Stimulated activated CD4-positive, alpha-beta T cell treated with anti-CD3 and anti-CD28 coated beads, Interleukin-2, amount 100 ng/mL, for 24 hours (primary cell): ENCODE results near the gene NIT2.
"Not testable (repeated sequence)": the region's sequence is repeated elsewhere in the genome, so short reads cannot be mapped to it uniquely, and the experiment has no call there.

ENCODE experiments used
- DNase-seq, 2 donors: peaks; one replicate each; pipeline ENCODE4 v3.0.0-alpha.2; 2020

NIT2 gene

DNA sequence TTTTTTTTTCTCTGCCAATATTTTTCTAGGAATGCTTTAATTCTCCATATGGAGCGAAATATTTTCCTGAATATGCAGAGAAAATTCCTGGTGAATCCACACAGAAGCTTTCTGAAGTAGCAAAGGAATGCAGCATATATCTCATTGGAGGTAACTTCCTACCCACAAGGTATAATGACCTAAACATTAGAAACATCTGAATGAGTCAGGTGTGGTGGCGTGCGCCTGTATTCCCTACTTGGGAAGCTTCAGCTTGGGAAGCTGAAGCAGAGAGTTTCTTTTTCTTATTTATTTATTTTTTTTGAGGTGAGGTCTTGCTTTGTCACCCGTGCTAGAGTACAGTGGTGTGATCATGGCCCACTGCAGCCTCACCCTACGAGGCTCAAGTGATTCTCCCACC lies 5.2 kb downstream of the NIT2 start:
- no peak for DNase-seq

DNA sequence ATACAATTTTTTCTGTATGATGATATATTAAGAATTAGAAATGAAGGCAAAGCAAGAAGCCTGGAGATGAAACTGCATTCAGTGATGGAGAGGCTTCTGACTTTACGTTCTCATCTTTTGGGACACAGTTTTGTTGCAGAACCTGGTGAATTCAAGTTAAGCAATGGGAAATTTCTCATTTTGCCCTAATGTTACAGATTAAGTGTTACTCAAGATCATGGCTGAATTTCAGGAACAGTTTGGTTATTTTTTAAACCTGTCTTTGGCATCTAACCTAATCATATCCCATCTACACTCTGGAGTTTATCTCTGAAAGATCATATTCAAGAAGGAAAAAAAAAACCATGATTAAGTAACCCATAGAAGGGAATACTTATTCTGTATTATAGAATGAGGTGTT lies 6.0 kb downstream of the NIT2 start:
- DNase-seq = no peak

DNA sequence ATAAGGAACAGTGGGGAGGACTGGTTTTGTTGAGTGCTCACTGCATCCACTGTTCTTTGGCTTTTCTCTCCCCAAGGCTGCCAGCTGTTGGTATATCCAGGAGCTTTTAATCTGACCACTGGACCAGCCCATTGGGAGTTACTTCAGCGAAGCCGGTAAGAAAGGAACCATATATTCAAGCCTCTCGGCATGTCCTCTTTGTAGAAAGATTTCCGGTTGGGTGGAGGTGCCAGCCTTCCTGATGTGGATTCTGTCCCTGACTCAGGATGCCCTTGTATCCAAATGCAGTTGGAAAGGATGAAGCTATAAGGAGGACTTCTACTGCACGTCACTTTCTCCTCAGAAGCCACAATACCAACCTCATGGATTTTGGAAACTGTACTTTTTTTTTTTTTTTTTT lies 14.2 kb downstream of the NIT2 start:
- no peak for DNase-seq

DNA sequence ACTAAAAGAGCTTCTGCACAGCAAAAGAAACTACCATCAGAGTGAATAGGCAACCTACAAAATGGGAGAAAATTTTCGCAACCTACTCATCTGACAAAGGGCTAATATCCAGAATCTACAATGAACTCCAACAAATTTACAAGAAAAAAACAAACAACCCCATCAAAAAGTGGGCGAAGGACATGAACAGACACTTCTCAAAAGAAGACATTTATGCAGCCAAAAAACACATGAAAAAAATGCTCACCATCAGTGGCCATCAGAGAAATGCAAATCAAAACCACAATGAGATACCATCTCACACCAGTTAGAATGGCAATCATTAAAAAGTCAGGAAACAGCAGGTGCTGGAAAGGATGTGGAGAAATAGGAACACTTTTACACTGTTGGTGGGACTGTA lies 17.2 kb downstream of the NIT2 start:
- not testable (repeated sequence) for DNase-seq

DNA sequence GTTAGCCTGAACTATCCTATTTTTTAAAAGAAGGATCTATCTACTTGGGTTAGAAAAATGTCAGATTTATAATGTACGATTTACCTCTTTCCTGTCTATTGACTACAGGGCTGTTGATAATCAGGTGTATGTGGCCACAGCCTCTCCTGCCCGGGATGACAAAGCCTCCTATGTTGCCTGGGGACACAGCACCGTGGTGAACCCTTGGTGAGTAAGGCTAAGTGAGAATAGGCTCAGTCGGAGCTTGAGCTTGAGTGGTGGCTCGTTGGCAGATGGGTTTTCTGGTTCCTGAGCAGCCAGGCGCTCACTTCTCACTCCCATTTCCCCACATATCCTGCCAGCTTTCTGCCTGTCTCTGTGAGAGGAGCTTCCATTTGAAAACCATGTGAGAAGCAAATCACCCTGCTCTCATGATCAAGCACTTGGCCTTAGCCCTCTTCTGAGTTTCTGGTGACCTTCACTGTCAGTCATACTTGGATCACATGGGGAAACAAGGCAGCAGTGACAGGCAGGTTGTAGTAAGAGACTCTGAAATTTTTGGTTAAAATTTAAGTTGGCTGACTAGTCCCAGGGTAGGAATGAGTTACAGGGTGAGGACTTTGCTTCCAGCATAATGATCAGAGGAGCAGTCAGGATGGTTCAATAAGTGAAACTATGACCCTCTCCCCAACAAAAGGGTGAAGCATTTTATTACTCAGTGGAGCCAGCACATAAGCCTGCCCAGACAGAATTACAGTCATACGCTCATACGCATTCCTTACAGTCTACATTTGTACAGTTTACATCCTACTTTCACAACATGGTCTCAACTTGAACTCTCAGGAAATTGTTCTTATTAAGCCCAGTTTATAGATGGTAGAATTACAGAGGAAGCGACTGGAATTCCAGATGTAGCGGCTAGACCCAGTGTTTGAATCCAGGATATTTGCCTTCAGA lies 18.0 kb downstream of the NIT2 start:
- DNase-seq = no peak

DNA sequence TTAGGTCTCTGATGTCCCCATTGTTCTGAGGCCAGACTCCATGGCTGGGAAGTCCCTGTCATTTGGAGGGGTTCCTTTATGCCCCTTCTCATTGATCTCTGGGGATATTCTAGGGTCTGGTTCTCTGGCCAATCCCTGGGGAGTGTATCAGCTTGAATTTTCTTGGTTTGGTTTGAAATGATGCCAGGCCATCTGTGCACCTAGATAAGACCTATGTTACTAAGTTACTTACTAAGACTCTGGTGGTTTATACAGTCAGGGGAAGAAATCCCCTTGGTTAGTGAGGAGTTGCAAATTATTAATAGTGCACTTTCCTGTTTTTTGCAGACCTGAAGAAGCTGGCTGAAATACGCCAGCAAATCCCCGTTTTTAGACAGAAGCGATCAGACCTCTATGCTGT lies 20.3 kb downstream of the NIT2 start:
- DNase-seq = no peak

DNA sequence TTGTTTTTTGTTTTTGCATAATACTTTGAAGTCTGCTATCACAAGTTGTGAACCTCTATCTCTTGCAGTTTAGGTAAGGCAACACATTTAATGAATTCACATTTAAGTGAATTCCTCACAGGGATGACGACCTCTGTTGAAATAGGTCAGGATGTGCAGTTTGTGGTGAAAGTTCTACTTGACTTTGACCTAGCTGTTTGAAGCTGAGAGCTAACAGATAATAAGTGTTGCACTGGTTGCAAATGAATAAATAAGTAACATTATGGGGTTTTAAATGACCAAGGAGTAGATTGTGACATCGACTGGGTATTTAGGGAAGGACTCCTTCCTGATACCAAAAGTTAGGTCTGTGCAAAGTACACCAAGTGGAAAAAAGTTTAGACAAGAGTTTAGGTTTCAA lies 23.9 kb downstream of the NIT2 start:
- no peak for DNase-seq

DNA sequence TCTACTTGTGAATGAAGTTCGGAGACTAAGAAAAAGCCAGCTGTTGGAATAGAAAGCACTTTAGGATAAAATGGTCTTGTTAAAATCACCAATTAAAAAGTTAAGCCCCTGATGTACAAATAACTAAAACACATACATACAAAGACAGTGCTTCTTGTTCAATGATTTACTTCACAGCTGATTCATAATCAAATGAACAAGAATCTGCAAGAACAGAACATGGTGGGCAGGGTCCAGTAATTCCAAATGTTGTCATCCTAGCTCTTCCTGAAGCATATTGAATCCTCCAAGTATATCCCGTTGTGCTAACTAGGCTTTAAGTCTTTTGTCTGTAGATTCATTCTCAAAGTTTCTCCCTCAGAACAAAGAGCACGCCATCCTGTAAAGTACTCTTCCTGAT lies 24.5 kb downstream of the NIT2 start:
- no peak for DNase-seq

DNA sequence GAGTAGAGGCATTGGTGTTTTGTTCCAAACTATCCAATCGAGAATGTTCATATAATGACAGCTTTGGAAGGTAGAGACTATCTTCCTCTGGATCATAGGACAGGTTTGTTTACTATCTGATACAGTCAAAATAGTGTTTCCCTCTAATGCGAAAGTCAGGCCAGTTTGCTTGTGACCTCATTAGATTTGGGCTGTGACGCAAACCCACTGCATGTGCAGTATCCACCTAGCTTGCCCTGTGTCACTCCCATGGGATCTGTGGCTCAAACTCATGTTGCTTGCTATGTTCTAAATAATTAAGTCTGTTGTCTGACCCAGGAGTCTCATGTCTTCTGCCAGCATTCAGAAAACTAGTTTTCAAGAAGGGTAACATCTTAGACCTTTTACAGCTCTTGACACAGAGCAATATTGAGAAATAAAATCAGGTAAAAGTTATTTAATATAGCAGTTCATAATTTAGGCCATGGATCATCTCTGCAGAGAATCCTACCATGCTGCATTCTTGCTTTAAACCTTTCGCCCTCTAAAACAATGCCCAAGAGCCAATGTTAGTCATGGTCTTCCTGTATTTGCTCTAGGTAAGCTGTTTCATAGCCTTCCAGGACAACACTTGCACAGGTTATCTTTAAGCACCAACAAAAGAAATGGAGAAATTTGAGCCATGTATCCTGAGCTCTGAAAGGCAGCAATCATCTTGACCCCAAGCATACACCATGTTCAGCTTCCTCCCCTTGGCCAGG lies 26.4 kb downstream of the NIT2 start:
- DNase-seq = no peak

DNA sequence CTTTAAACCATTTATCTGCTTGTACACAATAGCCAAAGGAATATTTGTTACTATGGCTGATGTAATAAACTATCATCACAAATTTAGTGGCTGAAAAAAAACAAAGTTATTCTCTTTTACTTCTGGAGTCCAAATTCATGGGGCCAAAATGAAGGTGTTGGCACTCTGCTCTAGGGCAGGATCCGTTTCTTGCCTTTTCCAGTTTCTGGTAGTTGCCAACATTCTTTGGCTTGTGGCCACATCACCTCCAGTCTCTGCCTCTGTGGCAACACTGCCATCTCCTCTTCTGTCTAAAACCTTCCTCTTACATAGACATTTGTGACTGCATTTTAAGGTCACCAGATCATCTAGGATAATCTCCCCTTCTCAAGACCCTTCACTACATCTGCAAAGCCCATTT lies 27.3 kb downstream of the NIT2 start:
- no peak for DNase-seq

DNA sequence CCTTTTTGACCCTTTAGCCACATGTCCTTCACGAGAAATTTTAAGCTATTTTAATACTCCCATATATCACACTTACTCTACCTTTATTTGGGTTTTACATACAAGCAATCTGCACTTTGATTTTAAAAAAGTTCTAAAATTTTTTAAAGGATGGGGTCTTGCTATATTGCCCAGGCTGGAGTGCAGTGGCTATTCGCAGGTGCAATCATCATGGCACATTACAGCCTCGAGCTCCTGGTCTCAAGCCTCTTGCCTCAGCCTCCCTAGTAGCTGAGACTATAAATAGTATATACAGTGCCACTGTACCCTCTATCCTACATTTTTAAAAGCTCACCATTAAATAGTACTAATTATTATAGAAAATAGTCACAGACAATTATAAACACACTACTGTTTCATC lies 29.9 kb downstream of the NIT2 start:
- no peak for DNase-seq

DNA sequence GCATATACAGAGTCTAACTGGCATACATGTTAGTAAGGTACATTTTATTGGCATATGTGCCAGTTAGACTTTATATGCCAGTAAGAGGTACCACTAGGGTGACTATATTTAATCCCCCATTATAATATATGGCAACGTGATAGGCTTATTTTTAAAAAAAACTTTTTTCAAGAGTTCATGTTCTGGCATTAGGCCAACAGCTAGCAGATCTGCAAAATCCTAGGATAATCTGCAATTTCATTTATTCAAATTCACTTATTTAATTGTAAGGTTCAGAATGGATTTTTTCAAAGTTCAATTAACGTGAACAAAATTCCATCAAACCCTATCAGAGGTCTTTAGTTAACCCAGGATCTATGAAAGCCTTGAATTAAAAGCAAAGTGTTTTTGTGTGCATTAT lies 31.9 kb downstream of the NIT2 start:
- no peak for DNase-seq

DNA sequence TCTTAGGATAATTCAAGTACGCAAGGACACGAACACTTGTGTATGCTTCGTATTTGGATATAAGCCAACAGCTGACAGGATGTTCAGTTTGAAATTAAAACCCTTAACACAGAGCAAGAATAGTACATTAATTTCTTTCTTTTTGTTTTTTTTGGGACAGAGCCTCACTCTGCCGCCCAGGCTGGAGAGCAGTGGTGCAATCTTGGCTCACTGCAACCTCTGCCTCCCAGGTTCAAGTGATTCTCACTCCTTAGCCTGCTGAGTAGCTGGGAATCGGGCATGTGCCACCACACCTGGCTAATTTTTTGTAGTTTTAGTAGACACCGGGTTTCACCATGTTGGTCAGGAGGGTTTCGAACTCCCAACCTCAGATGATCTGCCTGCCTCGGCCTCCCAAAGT lies 33.9 kb downstream of the NIT2 start:
- no peak for DNase-seq

DNA sequence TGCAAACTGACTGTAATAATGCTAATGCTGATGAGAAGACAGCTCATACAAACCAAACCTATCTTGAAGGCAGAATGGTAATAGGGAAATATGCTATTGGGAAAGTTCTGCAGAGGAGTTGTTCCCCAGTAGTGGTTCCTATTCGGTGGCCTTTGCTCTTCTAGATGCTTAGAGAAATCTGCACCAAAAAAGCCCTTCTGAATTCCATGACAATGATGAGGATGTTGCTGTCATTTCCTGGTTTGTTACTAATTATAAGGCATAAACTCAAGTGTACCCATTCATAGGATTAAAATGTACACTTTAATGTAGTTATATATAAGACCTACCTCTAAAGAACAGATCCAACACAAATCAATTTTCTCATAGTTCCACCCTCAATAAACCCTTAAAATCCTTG lies 36.2 kb downstream of the NIT2 start:
- no peak for DNase-seq

DNA sequence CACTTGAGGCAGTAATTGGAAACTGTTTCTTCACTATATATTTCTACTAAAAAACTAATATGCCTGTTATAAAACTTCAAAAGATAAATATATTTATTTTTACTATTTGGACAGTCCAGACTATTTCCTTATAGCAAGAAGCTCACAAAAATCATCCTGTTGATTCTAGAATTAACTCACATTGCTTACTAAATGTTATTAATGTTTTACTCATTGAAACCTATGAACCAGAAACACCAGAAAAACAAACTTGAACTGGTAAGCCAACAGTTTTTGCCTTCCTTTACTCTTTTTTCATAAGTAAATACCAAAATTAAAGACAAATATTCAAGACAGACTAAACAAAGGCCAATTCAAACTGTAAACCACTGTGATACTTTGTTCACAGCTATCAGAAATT lies 40.0 kb downstream of the NIT2 start:
- DNase-seq = no peak

DNA sequence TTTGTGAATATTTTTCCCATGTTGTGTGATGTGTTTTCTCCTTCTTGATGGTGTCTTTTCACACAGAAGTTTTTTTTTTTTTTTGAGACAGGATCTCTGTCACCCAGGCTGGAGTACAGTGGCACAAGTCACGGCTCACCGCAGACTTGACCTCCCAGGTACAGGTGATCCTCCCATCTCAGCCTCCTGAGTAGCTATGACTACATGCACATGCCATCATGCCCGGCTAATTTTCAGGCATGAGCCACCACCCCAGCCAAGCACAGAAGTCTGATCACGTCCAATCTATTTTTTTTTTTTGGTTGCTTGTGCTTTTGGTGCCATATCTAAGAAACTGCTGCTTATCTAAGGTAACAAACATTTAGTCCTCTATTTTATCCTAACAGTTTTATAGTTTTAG lies 41.7 kb downstream of the NIT2 start:
- no peak for DNase-seq

DNA sequence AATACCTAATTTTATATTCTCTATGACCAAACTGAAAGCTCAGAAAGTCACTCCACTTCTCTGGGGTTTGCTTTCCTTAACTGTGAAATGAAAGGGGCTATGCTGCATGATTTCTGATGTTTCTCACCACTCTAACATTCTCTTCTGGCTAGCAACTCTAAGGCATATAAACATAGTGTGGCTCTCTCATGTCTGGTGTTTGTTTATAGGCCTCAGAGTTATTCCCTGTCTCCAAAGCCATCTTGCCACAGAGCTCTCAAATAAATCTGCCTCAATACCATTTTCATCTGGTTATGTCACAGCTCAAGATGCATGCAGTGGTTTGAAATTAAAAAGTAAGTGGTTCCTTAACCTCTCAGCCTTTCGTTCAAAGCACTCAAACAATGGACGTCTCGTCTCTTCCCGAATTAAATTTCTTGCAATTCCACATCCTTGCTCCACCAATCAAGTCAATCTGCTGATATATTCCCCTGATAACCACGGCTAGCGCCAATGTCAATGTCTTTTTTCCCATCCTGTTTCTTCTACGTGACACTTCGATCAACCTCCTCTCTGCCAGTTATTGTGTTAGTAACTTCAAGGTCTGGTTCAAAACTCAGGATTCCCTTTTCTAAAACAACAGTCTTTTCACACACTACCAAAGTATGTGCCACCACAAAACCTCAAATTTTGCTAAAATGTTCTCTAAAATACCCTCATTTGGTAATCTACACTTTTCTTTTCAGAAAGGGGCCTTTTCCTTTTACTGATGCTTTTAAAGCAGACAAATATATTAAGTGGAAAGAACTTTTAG lies 50.4 kb downstream of the NIT2 start:
- DNase-seq = no peak

DNA sequence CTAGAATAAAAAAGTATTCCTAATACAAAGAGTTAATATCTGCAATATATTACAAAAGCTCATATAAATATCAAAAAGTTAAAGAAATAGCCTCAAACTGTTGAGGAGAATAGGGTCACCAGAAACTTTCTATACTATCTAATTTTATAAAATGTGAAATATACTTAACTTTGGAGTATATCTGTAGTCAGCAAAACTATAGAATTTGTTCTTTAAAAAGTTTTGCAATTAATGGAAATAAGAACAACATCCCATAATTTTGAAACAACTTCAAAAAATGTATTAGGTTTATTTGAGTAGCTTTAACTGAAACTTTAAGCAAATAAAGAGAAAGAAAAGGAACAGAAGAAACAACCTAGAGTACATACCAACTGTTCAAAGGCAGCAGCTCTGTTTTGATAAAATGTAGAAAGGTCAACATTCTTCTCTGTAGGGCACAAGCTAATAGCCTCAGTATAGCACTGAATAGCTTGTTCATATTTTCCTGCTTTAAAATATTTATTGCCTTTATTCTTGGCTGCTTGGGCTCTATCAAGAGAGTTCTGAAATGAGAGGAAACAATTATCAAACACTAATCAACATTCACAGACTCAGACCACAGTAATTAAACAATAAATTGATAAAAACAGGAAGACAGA lies 52.0 kb downstream of the NIT2 start:
- DNase-seq = no peak

DNA sequence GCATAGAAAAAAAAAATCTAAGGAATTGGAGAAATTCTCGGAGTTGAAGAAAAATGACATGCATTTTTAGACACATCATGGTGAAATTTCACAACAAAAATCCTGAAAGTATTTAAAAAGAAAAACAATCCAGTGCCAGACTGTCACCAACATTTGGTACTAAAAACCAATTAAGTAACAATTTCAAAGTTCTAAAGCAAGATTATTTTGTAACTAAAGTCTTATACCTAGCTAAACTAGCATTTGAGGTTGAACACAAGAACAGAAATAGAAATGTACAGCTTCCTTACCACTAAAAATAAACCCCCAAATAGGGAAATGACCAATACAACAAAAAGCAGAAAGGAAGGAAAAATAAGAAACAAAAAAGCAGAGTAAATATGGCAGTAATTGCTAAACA lies 54.5 kb downstream of the NIT2 start:
- no peak for DNase-seq

DNA sequence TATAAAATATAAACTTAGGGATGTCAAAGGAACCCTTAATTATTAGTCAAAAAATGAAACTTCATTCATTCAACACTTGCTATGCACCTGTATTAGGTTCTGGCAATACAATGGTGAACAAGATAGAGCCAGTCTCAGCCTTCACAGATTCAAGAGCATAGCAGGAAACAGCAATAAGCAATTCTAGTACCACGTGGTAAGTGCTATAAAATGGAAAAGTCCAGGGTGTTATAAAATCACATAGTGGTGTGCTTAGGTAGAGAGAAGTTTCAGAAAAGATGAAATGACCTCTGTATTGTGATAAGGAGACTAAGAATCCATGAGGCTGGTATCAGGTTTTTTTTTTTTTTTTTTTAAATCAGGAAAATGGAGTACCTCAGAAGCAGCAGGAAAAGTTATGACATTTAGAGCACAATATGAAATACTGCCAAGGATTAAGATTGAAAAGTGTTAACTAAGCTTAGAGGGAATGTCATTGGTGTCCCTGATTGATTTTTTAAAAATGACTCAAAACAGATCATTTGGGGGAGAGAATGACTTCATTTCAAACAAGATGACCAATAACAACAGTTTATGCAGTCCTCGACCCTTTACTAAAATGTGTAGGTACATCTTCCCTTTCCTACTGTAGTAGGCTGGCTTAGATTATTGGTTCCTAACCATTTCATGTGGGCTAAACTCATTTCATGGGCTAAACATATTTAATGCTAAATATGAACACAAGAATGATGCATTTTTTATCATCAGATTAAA lies 61.3 kb downstream of the NIT2 start:
- DNase-seq = no peak

DNA sequence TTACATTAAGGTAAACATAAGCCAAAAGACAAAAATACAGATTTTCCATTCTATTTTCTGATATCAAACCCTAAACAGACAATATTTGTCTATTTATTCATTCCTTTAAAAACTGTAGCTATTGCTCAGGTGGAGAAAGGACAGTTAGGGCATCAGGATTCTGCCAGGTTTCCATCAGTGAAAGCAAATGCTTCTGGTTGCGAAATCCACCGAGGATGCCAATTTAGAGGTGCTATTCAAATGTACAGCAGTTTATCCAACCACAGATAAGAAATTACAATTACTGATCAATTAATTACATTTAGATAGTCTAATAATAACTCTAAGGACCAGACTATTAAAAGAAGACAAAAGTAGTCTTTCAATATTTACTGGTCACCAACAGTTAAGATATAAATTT lies 62.4 kb downstream of the NIT2 start:
- no peak for DNase-seq

DNA sequence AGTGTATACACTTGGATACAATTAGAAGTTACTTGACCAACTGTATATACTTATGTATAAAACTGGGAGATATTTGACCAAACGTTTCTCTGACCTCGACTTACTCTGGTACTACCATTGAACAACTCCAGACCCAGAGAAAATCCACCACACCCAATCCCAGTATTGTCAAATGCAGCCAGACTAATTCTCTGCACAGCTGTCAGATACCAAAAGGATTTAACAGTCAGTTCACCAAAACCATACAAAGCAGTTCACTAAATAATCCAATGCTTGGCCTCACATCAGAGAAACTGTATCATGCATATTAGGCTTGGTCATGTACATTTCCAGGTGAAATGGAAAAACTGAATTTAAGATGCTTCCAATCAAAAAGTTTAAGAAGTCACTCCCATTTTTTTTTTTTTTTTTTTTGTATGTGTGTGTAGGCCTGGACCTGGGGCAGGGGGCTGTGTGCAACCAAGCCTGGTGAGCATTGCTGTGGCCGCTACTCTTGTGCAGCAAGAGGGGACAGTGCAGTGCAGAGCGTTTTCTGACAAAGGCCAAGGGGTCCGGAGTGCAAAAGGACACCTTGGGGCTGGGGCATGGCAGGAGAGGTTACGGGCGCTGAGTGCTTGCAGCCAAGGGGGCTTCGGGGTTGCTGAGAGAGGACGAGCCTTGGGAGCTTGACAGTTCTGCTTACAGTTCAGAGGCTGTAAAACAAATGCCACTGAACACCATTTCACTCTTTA lies 64.9 kb downstream of the NIT2 start:
- no peak for DNase-seq
